GM23338 (cell line): ENCODE results near the gene SUPT5H. TPM values are rescaled to one million over a fixed set of nuclear protein-coding genes. Genes with fewer than 3 reads are reported as not detected.

Source experiments
- ATAC-seq: fragments of 200-7000 bp; cut with Tn5 transposase; 3 replicates; pipeline ENCODE4 v1.9.1; 2020
- DNase-seq: peaks from one replicate; pipeline ENCODE4 v3.0.0-alpha.2; 2015; ENCODE audit warnings: low spot score
- H2AFZ ChIP-seq: fragments of 200-600 bp; sonication (generic); 2 replicates; pipeline ENCODE4 v1.8.0; 2016; ENCODE audit warnings: antibody characterized with exemption, mild to moderate bottlenecking, moderate library complexity
- H3F3A ChIP-seq: fragments of 200-600 bp; sonication (generic); replicated peaks from 2 replicates; pipeline ENCODE4 v1.8.0; 2017; ENCODE audit warnings: antibody characterized with exemption, mixed run types, low read depth
- H3K27ac ChIP-seq: fragments of 200-600 bp; sonication (generic); 2 replicates; pipeline ENCODE4 v1.6.1; 2016; ENCODE audit warnings: low read depth
- H3K27me3 ChIP-seq: fragments of 200-600 bp; sonication (generic); 2 replicates; pipeline ENCODE4 v1.8.0; 2016; ENCODE audit warnings: mild to moderate bottlenecking, mixed run types, moderate library complexity; ENCODE audit not compliant: insufficient read depth
- H3K36me3 ChIP-seq: fragments of 200-600 bp; sonication (generic); 2 replicates; pipeline ENCODE4 v1.8.0; 2016; ENCODE audit warnings: mild to moderate bottlenecking; ENCODE audit not compliant: insufficient read depth
- H3K4me1 ChIP-seq: fragments of 200-600 bp; sonication (generic); 2 replicates; pipeline ENCODE4 v1.8.0; 2016; ENCODE audit warnings: mild to moderate bottlenecking, moderate library complexity; ENCODE audit not compliant: insufficient read depth
- H3K4me2 ChIP-seq: fragments of 200-600 bp; sonication (generic); 2 replicates; pipeline ENCODE4 v1.7.1; 2017; ENCODE audit warnings: mixed run types
- H3K4me3 ChIP-seq: fragments of 200-600 bp; sonication (generic); 2 replicates; pipeline ENCODE4 v1.6.1; 2016; ENCODE audit warnings: mixed run types
- H3K79me2 ChIP-seq: fragments of 200-600 bp; sonication (generic); replicated peaks from 2 replicates; pipeline ENCODE4 v1.8.0; 2017; ENCODE audit warnings: mild to moderate bottlenecking; ENCODE audit not compliant: insufficient read depth
- H3K9me2 ChIP-seq: fragments of 200-600 bp; sonication (generic); 2 replicates; pipeline ENCODE4 v1.8.0; 2017; ENCODE audit not compliant: insufficient read depth
- H4K20me1 ChIP-seq: fragments of 200-600 bp; sonication (generic); replicated peaks from 2 replicates; pipeline ENCODE4 v1.8.0; 2017; ENCODE audit warnings: mild to moderate bottlenecking; ENCODE audit not compliant: insufficient read depth
- H3K27ac Mint-ChIP-seq: 2 replicates; pipeline ENCODE4 v1.8.0; 2020; ENCODE audit warnings: inconsistent platforms, mild to moderate bottlenecking, moderate library complexity, mixed read lengths
- H3K27me3 Mint-ChIP-seq: 3 replicates; pipeline ENCODE4 v1.8.0; 2022; ENCODE audit warnings: low read depth, mild to moderate bottlenecking, moderate library complexity, mixed read lengths, inconsistent platforms; ENCODE audit not compliant: insufficient read depth, poor library complexity
- H3K36me3 Mint-ChIP-seq: 3 replicates; pipeline ENCODE4 v1.8.0; 2021; ENCODE audit warnings: low read depth, mild to moderate bottlenecking, inconsistent platforms, moderate library complexity, mixed read lengths
- H3K4me1 Mint-ChIP-seq: 3 replicates; pipeline ENCODE4 v1.8.0; 2020; ENCODE audit warnings: mild to moderate bottlenecking, inconsistent platforms, mixed read lengths
- H3K4me3 Mint-ChIP-seq: 3 replicates; pipeline ENCODE4 v1.8.0; 2021; ENCODE audit warnings: moderate library complexity, mild to moderate bottlenecking, inconsistent platforms, mixed read lengths
- H3K9me3 Mint-ChIP-seq: 3 replicates; pipeline ENCODE4 v1.8.0; 2020; ENCODE audit warnings: moderate library complexity, mild to moderate bottlenecking, inconsistent platforms, mixed read lengths
- CREB1 ChIP-seq: fragments of 250-450 bp; sonication (Bioruptor Pico); IDR thresholded peaks from 2 replicates; pipeline ENCODE4 v1.5.0; 2020; ENCODE audit warnings: low read depth, mild to moderate bottlenecking, moderate library complexity
- EZH2 ChIP-seq: fragments of 200-600 bp; sonication (generic); IDR thresholded peaks from one replicate; pipeline ENCODE4 v1.8.0; 2017; ENCODE audit warnings: antibody characterized with exemption, mild to moderate bottlenecking, low read depth; ENCODE audit not compliant: unreplicated experiment
- EZH2phosphoT487 ChIP-seq: fragments of 200-600 bp; sonication (generic); IDR thresholded peaks from one replicate; pipeline ENCODE4 v1.8.1; 2018; ENCODE audit warnings: antibody characterized with exemption; ENCODE audit not compliant: unreplicated experiment
- JUNB ChIP-seq: IDR thresholded peaks from one replicate; pipeline ENCODE4 v1.6.1; 2016; ENCODE audit warnings: antibody characterized with exemption; ENCODE audit not compliant: unreplicated experiment
- NANOG ChIP-seq: IDR thresholded peaks from 2 replicates; pipeline ENCODE4 v1.6.1; 2016; ENCODE audit warnings: antibody characterized with exemption, borderline replicate concordance
- POLR2AphosphoS5 ChIP-seq: IDR thresholded peaks from 2 replicates; pipeline ENCODE4 v1.6.1; 2016; ENCODE audit warnings: antibody characterized with exemption, low read depth
- STAT1 ChIP-seq: IDR thresholded peaks from one replicate; pipeline ENCODE4 v1.6.1; 2016; ENCODE audit warnings: antibody characterized with exemption; ENCODE audit not compliant: unreplicated experiment
- ZNF114 ChIP-seq: fragments of 250-450 bp; sonication (Bioruptor Pico); IDR thresholded peaks from 2 replicates; pipeline ENCODE4 v1.5.0; 2020; ENCODE audit warnings: mild to moderate bottlenecking, moderate library complexity
- ZNF331 ChIP-seq: fragments of 250-450 bp; sonication (Bioruptor Pico); IDR thresholded peaks from 2 replicates; pipeline ENCODE4 v1.5.0; 2020; ENCODE audit warnings: low read depth, mild to moderate bottlenecking, moderate library complexity
- polyA plus RNA-seq: library from polyadenylated mRNA; unstranded; fragments of >200 nt; fragmentation: Nextera tagmentation; extraction: Ambion mirVana; gene quantifications from 2 replicates; pipeline ENCODE4 v1.2.1, GENCODE V29; 2016
- total RNA-seq: library from RNA; depleted of rRNA; stranded (reverse); fragments of >200 nt; shearing (Covaris generic); gene quantifications from 2 replicates; pipeline ENCODE4 v1.2.3, GENCODE V29; 2014
- TF ChIP-seq, protein P1 (sequence below): IDR thresholded peaks from one replicate; pipeline ENCODE4 v1.6.1; 2018; ENCODE audit warnings: antibody characterized with exemption; ENCODE audit not compliant: unreplicated experiment
- TF ChIP-seq, protein P2 (sequence below), 2 experiments: fragments of 200-600 bp in 1 of 2; sonication (generic) in 1 of 2; conservative IDR thresholded peaks; 2 replicates each; pipeline versions ENCODE4 v1.5.1 to v1.6.1; 2016 to 2017; ENCODE audit warnings: antibody characterized with exemption in 2 of 2, low read depth in 2 of 2, mild to moderate bottlenecking in 2 of 2, moderate library complexity in 1 of 2
- TF ChIP-seq, protein P3 (sequence below): IDR thresholded peaks from 2 replicates; pipeline ENCODE4 v1.6.1; 2016; ENCODE audit warnings: antibody characterized with exemption
- TF ChIP-seq, protein P4 (sequence below): fragments of 250-450 bp; sonication (Bioruptor Pico); IDR thresholded peaks from 2 replicates; pipeline ENCODE4 v1.5.0; 2020; ENCODE audit warnings: mild to moderate bottlenecking, moderate library complexity

The SUPT5H gene
- total and polyA plus RNA-seq, 2 experiments from 2014 or later, result 108 to 150 TPM

DNA sequence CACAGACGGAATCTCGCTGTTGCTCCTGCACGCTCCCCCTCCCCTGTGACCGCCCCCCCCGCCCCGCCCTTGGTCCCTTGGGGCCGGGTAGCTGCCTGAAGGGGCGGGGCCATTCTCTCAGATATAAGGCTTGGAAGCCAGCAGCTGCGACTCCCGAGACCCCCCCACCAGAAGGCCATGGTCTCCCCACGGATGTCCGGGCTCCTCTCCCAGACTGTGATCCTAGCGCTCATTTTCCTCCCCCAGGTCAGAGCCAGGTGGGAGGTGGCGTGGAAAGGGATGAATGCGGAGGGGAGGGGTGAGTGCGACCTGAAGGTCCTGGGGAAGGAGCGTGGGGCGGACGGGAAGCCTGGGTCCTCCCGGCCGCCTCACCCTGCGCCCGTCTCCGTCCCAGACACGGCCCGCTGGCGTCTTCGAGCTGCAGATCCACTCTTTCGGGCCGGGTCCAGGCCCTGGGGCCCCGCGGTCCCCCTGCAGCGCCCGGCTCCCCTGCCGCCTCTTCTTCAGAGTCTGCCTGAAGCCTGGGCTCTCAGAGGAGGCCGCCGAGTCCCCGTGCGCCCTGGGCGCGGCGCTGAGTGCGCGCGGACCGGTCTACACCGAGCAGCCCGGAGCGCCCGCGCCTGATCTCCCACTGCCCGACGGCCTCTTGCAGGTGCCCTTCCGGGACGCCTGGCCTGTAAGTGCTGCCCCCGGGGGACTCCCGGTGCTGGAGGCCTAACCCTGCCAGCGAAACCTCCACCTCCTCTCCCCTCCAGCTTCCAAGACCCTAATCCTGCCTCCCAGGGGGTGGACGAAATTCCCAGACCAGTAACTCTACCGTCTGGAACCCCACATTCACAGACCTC is 53.6 kb downstream of the SUPT5H start, which contains the start of gene DLL3:
Gene DLL3 (plus strand): TSS at position 150 of the 845 bp plus-strand sequence. CDS start 28 bp downstream, at position 178.
- H3K27ac Mint-ChIP-seq, result no peak within 1 kb of the TSS
- Histone ChIP-seq H3K9me2 (0 out of 2 replicates have a peak, but pooled peaks cover 7% of the 10 kb centered on the region), H3K4me2 (peak within 1 kb of the TSS; percentile 95), H3K27ac (no peak within 1 kb of the TSS), H3K27me3 (peaks cover 70% of the 10 kb centered on the region), H3K4me3 (peak within 1 kb of the TSS; percentile 74), H3K4me1 (peaks cover 11% of the 10 kb centered on the region), H3K36me3 (no peaks in the 10 kb centered on the region), H3K79me2 (no peaks in the 10 kb centered on the region), H2AFZ (peak within 1 kb of the TSS; percentile 97), H3F3A (peaks cover 9% of the 10 kb centered on the region), H4K20me1 (no peaks in the 10 kb centered on the region)
- TF ChIP-seq, protein P1, sequence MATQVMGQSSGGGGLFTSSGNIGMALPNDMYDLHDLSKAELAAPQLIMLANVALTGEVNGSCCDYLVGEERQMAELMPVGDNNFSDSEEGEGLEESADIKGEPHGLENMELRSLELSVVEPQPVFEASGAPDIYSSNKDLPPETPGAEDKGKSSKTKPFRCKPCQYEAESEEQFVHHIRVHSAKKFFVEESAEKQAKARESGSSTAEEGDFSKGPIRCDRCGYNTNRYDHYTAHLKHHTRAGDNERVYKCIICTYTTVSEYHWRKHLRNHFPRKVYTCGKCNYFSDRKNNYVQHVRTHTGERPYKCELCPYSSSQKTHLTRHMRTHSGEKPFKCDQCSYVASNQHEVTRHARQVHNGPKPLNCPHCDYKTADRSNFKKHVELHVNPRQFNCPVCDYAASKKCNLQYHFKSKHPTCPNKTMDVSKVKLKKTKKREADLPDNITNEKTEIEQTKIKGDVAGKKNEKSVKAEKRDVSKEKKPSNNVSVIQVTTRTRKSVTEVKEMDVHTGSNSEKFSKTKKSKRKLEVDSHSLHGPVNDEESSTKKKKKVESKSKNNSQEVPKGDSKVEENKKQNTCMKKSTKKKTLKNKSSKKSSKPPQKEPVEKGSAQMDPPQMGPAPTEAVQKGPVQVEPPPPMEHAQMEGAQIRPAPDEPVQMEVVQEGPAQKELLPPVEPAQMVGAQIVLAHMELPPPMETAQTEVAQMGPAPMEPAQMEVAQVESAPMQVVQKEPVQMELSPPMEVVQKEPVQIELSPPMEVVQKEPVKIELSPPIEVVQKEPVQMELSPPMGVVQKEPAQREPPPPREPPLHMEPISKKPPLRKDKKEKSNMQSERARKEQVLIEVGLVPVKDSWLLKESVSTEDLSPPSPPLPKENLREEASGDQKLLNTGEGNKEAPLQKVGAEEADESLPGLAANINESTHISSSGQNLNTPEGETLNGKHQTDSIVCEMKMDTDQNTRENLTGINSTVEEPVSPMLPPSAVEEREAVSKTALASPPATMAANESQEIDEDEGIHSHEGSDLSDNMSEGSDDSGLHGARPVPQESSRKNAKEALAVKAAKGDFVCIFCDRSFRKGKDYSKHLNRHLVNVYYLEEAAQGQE, result no peak
- TF ChIP-seq JUNB, result no peak
- no peak for TF ChIP-seq ZNF114
- TF ChIP-seq EZH2, result peak; percentile 48
- TF ChIP-seq, protein P2, sequence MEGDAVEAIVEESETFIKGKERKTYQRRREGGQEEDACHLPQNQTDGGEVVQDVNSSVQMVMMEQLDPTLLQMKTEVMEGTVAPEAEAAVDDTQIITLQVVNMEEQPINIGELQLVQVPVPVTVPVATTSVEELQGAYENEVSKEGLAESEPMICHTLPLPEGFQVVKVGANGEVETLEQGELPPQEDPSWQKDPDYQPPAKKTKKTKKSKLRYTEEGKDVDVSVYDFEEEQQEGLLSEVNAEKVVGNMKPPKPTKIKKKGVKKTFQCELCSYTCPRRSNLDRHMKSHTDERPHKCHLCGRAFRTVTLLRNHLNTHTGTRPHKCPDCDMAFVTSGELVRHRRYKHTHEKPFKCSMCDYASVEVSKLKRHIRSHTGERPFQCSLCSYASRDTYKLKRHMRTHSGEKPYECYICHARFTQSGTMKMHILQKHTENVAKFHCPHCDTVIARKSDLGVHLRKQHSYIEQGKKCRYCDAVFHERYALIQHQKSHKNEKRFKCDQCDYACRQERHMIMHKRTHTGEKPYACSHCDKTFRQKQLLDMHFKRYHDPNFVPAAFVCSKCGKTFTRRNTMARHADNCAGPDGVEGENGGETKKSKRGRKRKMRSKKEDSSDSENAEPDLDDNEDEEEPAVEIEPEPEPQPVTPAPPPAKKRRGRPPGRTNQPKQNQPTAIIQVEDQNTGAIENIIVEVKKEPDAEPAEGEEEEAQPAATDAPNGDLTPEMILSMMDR (conservative IDR thresholded peaks at IDR 0.05; ENCODE audit: low read depth in 2 of 2), result 0 out of 4 replicates have a peak, but pooled peaks of 1 of the 2 experiments have one; percentile 5
- peak; percentile 67 for TF ChIP-seq POLR2AphosphoS5
- TF ChIP-seq EZH2phosphoT487, result no peak
- TF ChIP-seq CREB1 (CRISPR knock-in tag), result no peak
- no peak for TF ChIP-seq ZNF331 (CRISPR knock-in tag)
- no peak for TF ChIP-seq STAT1
- TF ChIP-seq, protein P3, sequence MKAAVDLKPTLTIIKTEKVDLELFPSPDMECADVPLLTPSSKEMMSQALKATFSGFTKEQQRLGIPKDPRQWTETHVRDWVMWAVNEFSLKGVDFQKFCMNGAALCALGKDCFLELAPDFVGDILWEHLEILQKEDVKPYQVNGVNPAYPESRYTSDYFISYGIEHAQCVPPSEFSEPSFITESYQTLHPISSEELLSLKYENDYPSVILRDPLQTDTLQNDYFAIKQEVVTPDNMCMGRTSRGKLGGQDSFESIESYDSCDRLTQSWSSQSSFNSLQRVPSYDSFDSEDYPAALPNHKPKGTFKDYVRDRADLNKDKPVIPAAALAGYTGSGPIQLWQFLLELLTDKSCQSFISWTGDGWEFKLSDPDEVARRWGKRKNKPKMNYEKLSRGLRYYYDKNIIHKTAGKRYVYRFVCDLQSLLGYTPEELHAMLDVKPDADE, result no peak
- TF ChIP-seq, protein P4, sequence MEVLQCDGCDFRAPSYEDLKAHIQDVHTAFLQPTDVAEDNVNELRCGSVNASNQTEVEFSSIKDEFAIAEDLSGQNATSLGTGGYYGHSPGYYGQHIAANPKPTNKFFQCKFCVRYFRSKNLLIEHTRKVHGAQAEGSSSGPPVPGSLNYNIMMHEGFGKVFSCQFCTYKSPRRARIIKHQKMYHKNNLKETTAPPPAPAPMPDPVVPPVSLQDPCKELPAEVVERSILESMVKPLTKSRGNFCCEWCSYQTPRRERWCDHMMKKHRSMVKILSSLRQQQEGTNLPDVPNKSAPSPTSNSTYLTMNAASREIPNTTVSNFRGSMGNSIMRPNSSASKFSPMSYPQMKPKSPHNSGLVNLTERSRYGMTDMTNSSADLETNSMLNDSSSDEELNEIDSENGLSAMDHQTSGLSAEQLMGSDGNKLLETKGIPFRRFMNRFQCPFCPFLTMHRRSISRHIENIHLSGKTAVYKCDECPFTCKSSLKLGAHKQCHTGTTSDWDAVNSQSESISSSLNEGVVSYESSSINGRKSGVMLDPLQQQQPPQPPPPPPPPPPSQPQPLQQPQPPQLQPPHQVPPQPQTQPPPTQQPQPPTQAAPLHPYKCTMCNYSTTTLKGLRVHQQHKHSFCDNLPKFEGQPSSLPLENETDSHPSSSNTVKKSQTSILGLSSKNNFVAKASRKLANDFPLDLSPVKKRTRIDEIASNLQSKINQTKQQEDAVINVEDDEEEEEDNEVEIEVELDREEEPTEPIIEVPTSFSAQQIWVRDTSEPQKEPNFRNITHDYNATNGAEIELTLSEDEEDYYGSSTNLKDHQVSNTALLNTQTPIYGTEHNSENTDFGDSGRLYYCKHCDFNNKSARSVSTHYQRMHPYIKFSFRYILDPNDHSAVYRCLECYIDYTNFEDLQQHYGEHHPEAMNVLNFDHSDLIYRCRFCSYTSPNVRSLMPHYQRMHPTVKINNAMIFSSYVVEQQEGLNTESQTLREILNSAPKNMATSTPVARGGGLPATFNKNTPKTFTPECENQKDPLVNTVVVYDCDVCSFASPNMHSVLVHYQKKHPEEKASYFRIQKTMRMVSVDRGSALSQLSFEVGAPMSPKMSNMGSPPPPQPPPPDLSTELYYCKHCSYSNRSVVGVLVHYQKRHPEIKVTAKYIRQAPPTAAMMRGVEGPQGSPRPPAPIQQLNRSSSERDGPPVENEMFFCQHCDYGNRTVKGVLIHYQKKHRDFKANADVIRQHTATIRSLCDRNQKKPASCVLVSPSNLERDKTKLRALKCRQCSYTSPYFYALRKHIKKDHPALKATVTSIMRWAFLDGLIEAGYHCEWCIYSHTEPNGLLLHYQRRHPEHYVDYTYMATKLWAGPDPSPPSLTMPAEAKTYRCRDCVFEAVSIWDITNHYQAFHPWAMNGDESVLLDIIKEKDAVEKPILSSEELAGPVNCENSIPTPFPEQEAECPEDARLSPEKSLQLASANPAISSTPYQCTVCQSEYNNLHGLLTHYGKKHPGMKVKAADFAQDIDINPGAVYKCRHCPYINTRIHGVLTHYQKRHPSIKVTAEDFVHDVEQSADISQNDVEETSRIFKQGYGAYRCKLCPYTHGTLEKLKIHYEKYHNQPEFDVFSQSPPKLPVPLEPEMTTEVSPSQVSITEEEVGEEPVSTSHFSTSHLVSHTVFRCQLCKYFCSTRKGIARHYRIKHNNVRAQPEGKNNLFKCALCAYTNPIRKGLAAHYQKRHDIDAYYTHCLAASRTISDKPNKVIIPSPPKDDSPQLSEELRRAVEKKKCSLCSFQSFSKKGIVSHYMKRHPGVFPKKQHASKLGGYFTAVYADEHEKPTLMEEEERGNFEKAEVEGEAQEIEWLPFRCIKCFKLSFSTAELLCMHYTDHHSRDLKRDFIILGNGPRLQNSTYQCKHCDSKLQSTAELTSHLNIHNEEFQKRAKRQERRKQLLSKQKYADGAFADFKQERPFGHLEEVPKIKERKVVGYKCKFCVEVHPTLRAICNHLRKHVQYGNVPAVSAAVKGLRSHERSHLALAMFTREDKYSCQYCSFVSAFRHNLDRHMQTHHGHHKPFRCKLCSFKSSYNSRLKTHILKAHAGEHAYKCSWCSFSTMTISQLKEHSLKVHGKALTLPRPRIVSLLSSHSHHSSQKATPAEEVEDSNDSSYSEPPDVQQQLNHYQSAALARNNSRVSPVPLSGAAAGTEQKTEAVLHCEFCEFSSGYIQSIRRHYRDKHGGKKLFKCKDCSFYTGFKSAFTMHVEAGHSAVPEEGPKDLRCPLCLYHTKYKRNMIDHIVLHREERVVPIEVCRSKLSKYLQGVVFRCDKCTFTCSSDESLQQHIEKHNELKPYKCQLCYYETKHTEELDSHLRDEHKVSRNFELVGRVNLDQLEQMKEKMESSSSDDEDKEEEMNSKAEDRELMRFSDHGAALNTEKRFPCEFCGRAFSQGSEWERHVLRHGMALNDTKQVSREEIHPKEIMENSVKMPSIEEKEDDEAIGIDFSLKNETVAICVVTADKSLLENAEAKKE (CRISPR knock-in tag), result no peak
- no peak for TF ChIP-seq NANOG
- peaks cover 69% of the 10 kb centered on the region for H3K27me3 Mint-ChIP-seq
- peak; percentile 65 for DNase-seq
- H3K4me1 Mint-ChIP-seq, result peaks cover 16% of the 10 kb centered on the region
- H3K9me3 Mint-ChIP-seq, result peaks cover 16% of the 10 kb centered on the region
- peaks cover 15% of the 10 kb centered on the region for H3K36me3 Mint-ChIP-seq
- ATAC-seq, result peak; percentile 75
- peak within 1 kb of the TSS; percentile 73 for H3K4me3 Mint-ChIP-seq
